DOHH2 (cell line): ENCODE data around the gene POU6F1.

Experiments used
- EZH2phosphoT487 ChIP-seq: fragments of 200-600 bp; sonication (generic); IDR thresholded peaks from 2 replicates; pipeline ENCODE4 v1.6.1; 2017; ENCODE audit warnings: borderline replicate concordance, mild to moderate bottlenecking, antibody characterized with exemption, low read length, moderate library complexity, mixed read lengths
- TF ChIP-seq, protein P1 (sequence below): fragments of 200-600 bp; sonication (generic); IDR thresholded peaks from one replicate; pipeline ENCODE4 v1.5.1; 2014; ENCODE audit warnings: antibody characterized with exemption, mild to moderate bottlenecking, low read depth, low read length; ENCODE audit not compliant: poor library complexity, severe bottlenecking

DNA sequence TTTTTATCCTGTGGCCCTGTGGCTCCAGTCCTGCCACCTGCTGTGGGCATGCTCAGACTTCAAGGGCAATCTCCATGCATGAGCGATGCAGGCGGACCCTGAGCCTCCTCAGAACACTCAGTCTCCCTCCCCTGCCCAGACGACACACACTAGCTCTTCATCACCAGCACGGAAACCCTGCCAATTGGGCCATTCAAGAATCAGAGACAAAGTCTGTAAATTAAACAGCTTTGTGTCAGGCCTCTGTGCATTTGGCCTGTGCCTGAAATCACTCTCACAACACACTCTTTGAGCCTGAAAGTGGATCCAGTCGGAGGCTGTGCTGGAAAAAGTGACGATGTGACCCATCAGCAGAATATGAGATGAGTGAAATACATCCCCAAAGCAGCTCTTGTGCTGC, 12.5 kb downstream of the POU6F1 start:
- TF ChIP-seq, protein P1, sequence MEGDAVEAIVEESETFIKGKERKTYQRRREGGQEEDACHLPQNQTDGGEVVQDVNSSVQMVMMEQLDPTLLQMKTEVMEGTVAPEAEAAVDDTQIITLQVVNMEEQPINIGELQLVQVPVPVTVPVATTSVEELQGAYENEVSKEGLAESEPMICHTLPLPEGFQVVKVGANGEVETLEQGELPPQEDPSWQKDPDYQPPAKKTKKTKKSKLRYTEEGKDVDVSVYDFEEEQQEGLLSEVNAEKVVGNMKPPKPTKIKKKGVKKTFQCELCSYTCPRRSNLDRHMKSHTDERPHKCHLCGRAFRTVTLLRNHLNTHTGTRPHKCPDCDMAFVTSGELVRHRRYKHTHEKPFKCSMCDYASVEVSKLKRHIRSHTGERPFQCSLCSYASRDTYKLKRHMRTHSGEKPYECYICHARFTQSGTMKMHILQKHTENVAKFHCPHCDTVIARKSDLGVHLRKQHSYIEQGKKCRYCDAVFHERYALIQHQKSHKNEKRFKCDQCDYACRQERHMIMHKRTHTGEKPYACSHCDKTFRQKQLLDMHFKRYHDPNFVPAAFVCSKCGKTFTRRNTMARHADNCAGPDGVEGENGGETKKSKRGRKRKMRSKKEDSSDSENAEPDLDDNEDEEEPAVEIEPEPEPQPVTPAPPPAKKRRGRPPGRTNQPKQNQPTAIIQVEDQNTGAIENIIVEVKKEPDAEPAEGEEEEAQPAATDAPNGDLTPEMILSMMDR: no peak
- no peak for TF ChIP-seq EZH2phosphoT487
